HTR-8/SVneo (cell line): Measurements from ENCODE around the gene MACROD2.

Source experiments
- DNase-seq: peaks from one replicate; pipeline ENCODE4 v3.0.0; 2011; ENCODE audit warnings: low spot score, mixed read lengths; ENCODE audit not compliant: insufficient read length
- FAIRE-seq: peaks from 2 replicates; lab custom pipeline; 2011; peaks lifted over from hg19 to GRCh38; lab: Jason Lieb, UNC

The MACROD2 gene

GRCh38 chr20:14761903-14762302 is 766.6 kb downstream of the MACROD2 start:
- FAIRE-seq (no peak), DNase-seq (no peak)

GRCh38 chr20:14764511-14765369 is 769.4 kb downstream of the MACROD2 start:
- no peak for DNase-seq
- no peak for FAIRE-seq

GRCh38 chr20:14765370-14765701 is 770.0 kb downstream of the MACROD2 start:
- FAIRE-seq: no peak
- DNase-seq: no peak

GRCh38 chr20:14773486-14773885 is 778.2 kb downstream of the MACROD2 start:
- DNase-seq (no peak), FAIRE-seq (no peak)

GRCh38 chr20:14775778-14776177 is 780.5 kb downstream of the MACROD2 start:
- no peak for FAIRE-seq
- no peak for DNase-seq

GRCh38 chr20:14777591-14777990 is 782.3 kb downstream of the MACROD2 start:
- DNase-seq (no peak), FAIRE-seq (no peak)

GRCh38 chr20:14778096-14778495 is 782.8 kb downstream of the MACROD2 start:
- no peak for DNase-seq
- no peak for FAIRE-seq

- no peak for FAIRE-seq
- DNase-seq: no peak
These were observed 783.6 kb downstream of the MACROD2 start for GRCh38 chr20:14778875-14779274.

GRCh38 chr20:14780508-14780907 is 785.2 kb downstream of the MACROD2 start:
- no peak for FAIRE-seq
- DNase-seq: no peak

- no peak for FAIRE-seq
- DNase-seq: no peak
These were observed 787.4 kb downstream of the MACROD2 start for GRCh38 chr20:14782731-14783130.

- no peak for FAIRE-seq
- no peak for DNase-seq
These were observed 788.5 kb downstream of the MACROD2 start for GRCh38 chr20:14783766-14784165.

- FAIRE-seq: no peak
- DNase-seq: no peak
These were observed 789.9 kb downstream of the MACROD2 start for GRCh38 chr20:14785065-14785743.

- DNase-seq: no peak
- FAIRE-seq: no peak
These were observed 794.9 kb downstream of the MACROD2 start for GRCh38 chr20:14790190-14790589.

GRCh38 chr20:14790771-14791620 is 795.7 kb downstream of the MACROD2 start:
- FAIRE-seq (no peak), DNase-seq (no peak)

GRCh38 chr20:14792915-14793314 is 797.6 kb downstream of the MACROD2 start:
- FAIRE-seq: no peak

GRCh38 chr20:14799545-14800216 is 804.4 kb downstream of the MACROD2 start:
- FAIRE-seq (no peak), DNase-seq (no peak)

More at GRCh38 chr20:14792915-14793314, 797.6 kb downstream of the MACROD2 start:
- no peak for DNase-seq

GRCh38 chr20:14800707-14801425 is 805.5 kb downstream of the MACROD2 start:
- no peak for FAIRE-seq

GRCh38 chr20:14801591-14802325 is 806.4 kb downstream of the MACROD2 start:
- FAIRE-seq: no peak
- DNase-seq: no peak

More at GRCh38 chr20:14800707-14801425, 805.5 kb downstream of the MACROD2 start:
- no peak for DNase-seq

- FAIRE-seq (no peak), DNase-seq (no peak)
These were observed 811.9 kb downstream of the MACROD2 start for GRCh38 chr20:14807224-14807623.
